HepG2 (cell line): ENCODE data around the gene KCNH6. TPM values are rescaled to one million over a fixed set of nuclear protein-coding genes. Genes with fewer than 3 reads are reported as not detected.

ENCODE experiments used
- ATAC-seq: fragments of 200-7000 bp; cut with Tn5 transposase; 3 replicates; pipeline ENCODE4 v1.9.1; 2020; ENCODE audit warnings: mild to moderate bottlenecking, moderate library complexity
- BruUV-seq: library from RNA; stranded (reverse); fragments of 400-500 nt; replicated peaks from 2 replicates; lab custom pipeline; 2021; lab: Mats Ljungman, UMichigan
- CTCF ChIA-PET: fragments of 300-600 bp; formaldehyde crosslinking; extraction: SDS; loops from one replicate; lab custom pipeline; 2021; ENCODE audit warnings: low total read pairs, inconsistent platforms, low intra/inter-chr PET ratio; lab: Yijun Ruan, JAX
- POLR2A ChIA-PET: fragments of 350-600 bp; sonication (Branson Sonifier 250); formaldehyde crosslinking; loops from one replicate; lab custom pipeline; 2020; ENCODE audit warnings: antibody characterized with exemption, inconsistent platforms; lab: Yijun Ruan, JAX
- DNase-seq: peaks from one replicate; pipeline ENCODE4 v3.0.0-alpha.2; 2015; ENCODE audit warnings: low spot score
- FAIRE-seq: peaks from 3 replicates; lab custom pipeline; 2011; peaks lifted over from hg19 to GRCh38; lab: Jason Lieb, UNC
- H2AFZ ChIP-seq: one replicate; pipeline ENCODE4 v1.6.1; 2011; ENCODE audit warnings: low read length, inconsistent platforms
- H3K27ac ChIP-seq: fragments of 300-600 bp; 3 replicates; pipeline ENCODE4 v1.8.0; 2011; ENCODE audit warnings: mixed run types, mild to moderate bottlenecking, mixed read lengths, low read length, inconsistent platforms; ENCODE audit not compliant: insufficient read depth; ENCODE audit errors: extremely low read length
- H3K27me3 ChIP-seq, 2 experiments: fragments of 200-600 bp in 1 of 2; 2 replicates in 1 of 2; 3 replicates in 1 of 2; pipeline versions ENCODE4 v1.6.0 to v1.8.0; 2011; ENCODE audit warnings: low read length in 2 of 2, mild to moderate bottlenecking in 2 of 2, moderate library complexity in 2 of 2, inconsistent platforms in 1 of 2; ENCODE audit not compliant: insufficient read depth in 2 of 2, control insufficient read depth in 1 of 2
- H3K36me3 ChIP-seq, 2 experiments: fragments of 200-600 bp in 1 of 2; replicated peaks in 1 of 2; 2 replicates in 1 of 2; 3 replicates in 1 of 2; pipeline versions ENCODE4 v1.5.1 to v1.8.0; 2011; ENCODE audit warnings: low read length in 2 of 2, inconsistent platforms in 1 of 2; ENCODE audit not compliant: insufficient read depth in 2 of 2, control insufficient read depth in 1 of 2
- H3K4me1 ChIP-seq: 2 replicates; pipeline ENCODE4 v1.5.1; 2012; ENCODE audit warnings: low read length, inconsistent platforms; ENCODE audit not compliant: insufficient read depth
- H3K4me2 ChIP-seq: 2 replicates; pipeline ENCODE4 v1.6.0; 2011; ENCODE audit warnings: low read depth, low read length, inconsistent platforms
- H3K4me3 ChIP-seq, 3 experiments: fragments of 200-600 bp in 1 of 3; sonication (generic), shearing (Covaris generic) in 1 of 3; replicated peaks in 1 of 3; 2 replicates each; pipeline ENCODE4 v1.5.1; 2011 to 2016; ENCODE audit warnings: low read length in 3 of 3, inconsistent platforms in 2 of 3, low read depth in 2 of 3, mild to moderate bottlenecking in 2 of 3, control low read depth in 1 of 3, mixed read lengths in 1 of 3; ENCODE audit not compliant: insufficient read depth in 1 of 3
- H3K79me2 ChIP-seq: one replicate; pipeline ENCODE4 v1.6.1; 2011; ENCODE audit warnings: low read length, inconsistent platforms; ENCODE audit not compliant: insufficient read depth
- H3K9ac ChIP-seq: 2 replicates; pipeline ENCODE4 v1.6.0; 2011; ENCODE audit warnings: mild to moderate bottlenecking, low read depth, low read length, inconsistent platforms; ENCODE audit not compliant: insufficient read depth
- H3K9me3 ChIP-seq: 2 replicates; pipeline ENCODE4 v1.5.1; 2012; ENCODE audit warnings: mild to moderate bottlenecking, low read length
- H4K20me1 ChIP-seq: 2 replicates; pipeline ENCODE4 v1.6.0; 2011; ENCODE audit warnings: inconsistent platforms, mild to moderate bottlenecking, low read length, moderate library complexity; ENCODE audit not compliant: insufficient read depth
- ARNT2 ChIP-seq: sonication (generic); formaldehyde crosslinking; IDR thresholded peaks from 2 replicates; pipeline ENCODE4 v1.8.0; 2022; ENCODE audit warnings: mild to moderate bottlenecking, low read depth, missing genetic modification reagents, moderate library complexity
- CENPX ChIP-seq: sonication (generic); formaldehyde crosslinking; IDR thresholded peaks from 2 replicates; pipeline ENCODE4 v1.9.0; 2021; ENCODE audit warnings: mild to moderate bottlenecking, missing genetic modification reagents, moderate library complexity
- DR1 ChIP-seq: sonication (generic); formaldehyde crosslinking; IDR thresholded peaks from 2 replicates; pipeline ENCODE4 v1.8.0; 2021; ENCODE audit warnings: mild to moderate bottlenecking, missing genetic modification reagents, inconsistent platforms
- IRX3 ChIP-seq: sonication (generic); formaldehyde crosslinking; IDR thresholded peaks from 2 replicates; pipeline ENCODE4 v1.8.1; 2023; ENCODE audit warnings: mild to moderate bottlenecking, low read depth, missing genetic modification reagents, borderline replicate concordance
- KDM4B ChIP-seq: sonication (generic); formaldehyde crosslinking; IDR thresholded peaks from 2 replicates; pipeline ENCODE4 v1.4.0; 2020; ENCODE audit warnings: missing genetic modification reagents
- KMT2B ChIP-seq: IDR thresholded peaks from 2 replicates; pipeline ENCODE4 v1.6.1; 2016; ENCODE audit warnings: missing genetic modification reagents, missing compliant biosample characterization
- RELA ChIP-seq: sonication (generic); formaldehyde crosslinking; IDR thresholded peaks from 2 replicates; pipeline ENCODE4 v1.4.0; 2020; ENCODE audit warnings: missing genetic modification reagents
- SMARCE1 ChIP-seq: fragments of 450-650 bp; IDR thresholded peaks from 2 replicates; pipeline ENCODE4 v1.6.1; 2017; ENCODE audit warnings: borderline replicate concordance
- SOX13 ChIP-seq, 3 experiments: fragments of 450-650 bp in 1 of 3; sonication (generic) in 1 of 3; formaldehyde crosslinking in 1 of 3; IDR thresholded peaks in 2 of 3; conservative IDR thresholded peaks in 1 of 3; 2 replicates each; pipeline versions ENCODE4 v1.5.0 to v1.6.1; 2016 to 2020; ENCODE audit warnings: antibody characterized with exemption in 1 of 3, mild to moderate bottlenecking in 1 of 3, missing compliant biosample characterization in 1 of 3, missing genetic modification reagents in 1 of 3, moderate library complexity in 1 of 3
- SP2 ChIP-seq: sonication (generic); formaldehyde crosslinking; IDR thresholded peaks from 2 replicates; pipeline ENCODE4 v1.5.1; 2020; ENCODE audit warnings: mild to moderate bottlenecking, missing genetic modification reagents
- ZBTB33 ChIP-seq: sonication (generic); formaldehyde crosslinking; IDR thresholded peaks from 2 replicates; pipeline ENCODE4 v1.4.0; 2020; ENCODE audit warnings: missing genetic modification reagents
- ZC3H4 ChIP-seq: sonication (generic); formaldehyde crosslinking; IDR thresholded peaks from 2 replicates; pipeline ENCODE4 v1.4.0; 2020; ENCODE audit warnings: missing genetic modification reagents, borderline replicate concordance
- ZNF24 ChIP-seq: fragments of 450-650 bp; IDR thresholded peaks from 2 replicates; pipeline ENCODE4 v1.6.1; 2017; ENCODE audit warnings: antibody characterized with exemption, mild to moderate bottlenecking
- ZNF260 ChIP-seq: sonication (generic); formaldehyde crosslinking; IDR thresholded peaks from 2 replicates; pipeline ENCODE4 v1.4.0; 2020; ENCODE audit warnings: missing genetic modification reagents, low read depth, mild to moderate bottlenecking, borderline replicate concordance
- ZNF709 ChIP-seq: sonication (generic); formaldehyde crosslinking; IDR thresholded peaks from 2 replicates; pipeline ENCODE4 v1.5.0; 2020; ENCODE audit warnings: mild to moderate bottlenecking, missing genetic modification reagents
- ZNF746 ChIP-seq: sonication (generic); formaldehyde crosslinking; IDR thresholded peaks from 2 replicates; pipeline ENCODE4 v1.8.0; 2022; ENCODE audit warnings: mild to moderate bottlenecking, missing genetic modification reagents
- ZSCAN29 ChIP-seq: sonication (generic); formaldehyde crosslinking; conservative IDR thresholded peaks from 2 replicates; pipeline ENCODE4 v1.4.0; 2020; ENCODE audit warnings: mild to moderate bottlenecking, missing genetic modification reagents
- WGBS: methylation state at CpG from one replicate; pipeline ENCODE4 v1.1.6; 2017; ENCODE audit warnings: low lambda C conversion rate; 5-methylcytosine and 5-hydroxymethylcytosine counted together
- in situ Hi-C: cut with HindIII; loops from 2 replicates; pipeline ENCODE4 v1.10.0; 2017; ENCODE audit warnings: low pct_unique_long_range_greater_than_20kb; ENCODE audit not compliant: extremely low pct_ligation_motif_present
- intact Hi-C: fragments of 100-400 bp; cut with micrococcal nuclease; formaldehyde crosslinking; loops from one replicate; pipeline ENCODE4 v1.10.0; 2022; ENCODE audit not compliant: unreplicated experiment
- polyA plus RNA-seq, 8 experiments: library from polyadenylated mRNA; depleted of rRNA in 3 of 8; stranded (reverse) in 7 of 8; unstranded in 1 of 8; fragments of >200 nt; fragmentation: Illumina TruSeq in 4 of 8; extraction: Trizol in 4 of 8; gene quantifications; 2 replicates each; pipeline versions ENCODE4 v1.2.1 to v1.2.3, GENCODE V29; 2011 to 2016; ENCODE audit warnings: low read depth in 4 of 8, missing spikeins in 1 of 8, mixed read lengths in 1 of 8; ENCODE audit not compliant: insufficient read depth in 1 of 8
- total RNA-seq, 5 experiments: library from RNA; depleted of rRNA; stranded (reverse); fragments of >200 nt; fragmentation: Illumina TruSeq; extraction: Trizol; gene quantifications; 2 replicates each; pipeline ENCODE4 v1.2.3, GENCODE V29; 2016; ENCODE audit warnings: low read depth in 1 of 5
- TF ChIP-seq, protein P1 (sequence below): sonication (generic); formaldehyde crosslinking; IDR thresholded peaks from 2 replicates; pipeline ENCODE4 v1.4.0; 2020; ENCODE audit warnings: missing genetic modification reagents

Gene KCNH6
- total and polyA plus RNA-seq, 2 of the 13 experiments (the other 11 are each of a cell fraction or from before 2014, with no cell fraction given): 0.05 to 0.18 TPM

DNA sequence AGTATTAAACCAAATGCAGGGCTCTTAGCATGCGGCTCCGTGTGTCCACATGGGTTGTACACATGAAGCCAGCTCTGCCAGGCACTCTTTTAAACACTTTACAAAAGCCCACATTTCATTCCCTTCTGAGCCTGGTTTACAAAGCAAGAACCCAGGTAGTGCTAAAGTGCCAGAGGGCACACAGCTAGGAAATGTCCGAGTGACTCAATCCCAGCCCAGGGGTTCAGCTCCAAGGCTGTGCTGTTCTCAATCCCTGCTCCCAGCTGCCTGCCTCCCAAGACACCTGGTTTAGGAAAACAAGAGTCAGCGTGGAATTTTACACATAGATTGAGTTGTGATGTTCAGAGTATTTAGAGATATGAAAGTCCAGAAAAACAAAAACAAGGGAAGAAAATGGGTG is 13.8 kb downstream of the KCNH6 start (continued):
- TF ChIP-seq IRX3 (CRISPR knock-in tag): no peak
- TF ChIP-seq KDM4B (CRISPR knock-in tag): no peak
- TF ChIP-seq KMT2B (CRISPR knock-in tag): no peak
- no peak for TF ChIP-seq ZC3H4 (CRISPR knock-in tag)
- TF ChIP-seq ZSCAN29: no peak
- TF ChIP-seq ZBTB33 (CRISPR knock-in tag): no peak
- TF ChIP-seq ZNF709 (CRISPR knock-in tag): no peak
- TF ChIP-seq SOX13 (IDR thresholded peaks at IDR 0.05): no peak
- no peak for TF ChIP-seq SOX13 (CRISPR knock-in tag; conservative IDR thresholded peaks at IDR 0.05 in 1 of 2, IDR thresholded peaks at IDR 0.05 in 1 of 2)

DNA sequence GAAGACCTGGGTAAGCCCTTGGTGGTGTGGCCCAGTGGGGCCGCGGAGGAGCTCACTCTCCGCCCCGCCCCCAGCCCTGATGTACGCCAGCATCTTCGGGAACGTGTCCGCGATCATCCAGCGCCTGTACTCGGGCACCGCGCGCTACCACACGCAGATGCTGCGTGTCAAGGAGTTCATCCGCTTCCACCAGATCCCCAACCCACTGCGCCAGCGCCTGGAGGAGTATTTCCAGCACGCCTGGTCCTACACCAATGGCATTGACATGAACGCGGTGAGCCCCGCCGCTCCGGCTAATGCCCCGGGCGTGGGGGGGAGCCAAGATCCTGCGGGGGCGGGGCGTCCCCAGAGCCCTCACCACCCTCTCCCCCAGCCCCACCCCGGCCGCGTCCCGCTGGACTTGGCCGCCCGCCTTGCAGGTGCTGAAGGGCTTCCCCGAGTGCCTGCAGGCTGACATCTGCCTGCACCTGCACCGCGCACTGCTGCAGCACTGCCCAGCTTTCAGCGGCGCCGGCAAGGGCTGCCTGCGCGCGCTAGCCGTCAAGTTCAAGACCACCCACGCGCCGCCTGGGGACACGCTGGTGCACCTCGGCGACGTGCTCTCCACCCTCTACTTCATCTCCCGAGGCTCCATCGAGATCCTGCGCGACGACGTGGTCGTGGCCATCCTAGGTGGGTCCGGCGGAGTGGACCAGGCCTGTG is 15.0 kb downstream of the KCNH6 start:
- no peak for FAIRE-seq
- intact Hi-C loops (no loop called here), in situ Hi-C loops (no loop called here)
- DNase-seq: no peak
- Histone ChIP-seq H4K20me1 (no peaks in the 10 kb centered on the region), H3K79me2 (no peaks in the 10 kb centered on the region), H3K9ac (no peak overlapping the region), H3K4me2 (peak overlapping the region; percentile 26; the same call in 1 of the 2 replicates), H3K27me3 (peaks cover 21 to 70% of the 10 kb centered on the region in 2 experiments), H2AFZ (no peak overlapping the region), H3K27ac (no peak overlapping the region), H3K4me1 (peaks cover 32% of the 10 kb centered on the region), H3K36me3 (no peaks in the 10 kb centered on the region), H3K4me3 (peak overlapping the region in 1 of 3 experiments; percentile 29; a peak in 1 of 6 replicates), H3K9me3 (no peaks in the 10 kb centered on the region)
- POLR2A ChIA-PET: no interaction called here
- 36% methylated on average over 36 of the region's 62 CpGs for WGBS
- no TSS peak for BruUV-seq
- CTCF ChIA-PET: no interaction called here
- ATAC-seq: peak; percentile 43
- TF ChIP-seq, protein P1, sequence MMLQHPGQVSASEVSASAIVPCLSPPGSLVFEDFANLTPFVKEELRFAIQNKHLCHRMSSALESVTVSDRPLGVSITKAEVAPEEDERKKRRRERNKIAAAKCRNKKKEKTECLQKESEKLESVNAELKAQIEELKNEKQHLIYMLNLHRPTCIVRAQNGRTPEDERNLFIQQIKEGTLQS (CRISPR knock-in tag): no peak
- no peak for TF ChIP-seq KDM4B (CRISPR knock-in tag)
- no peak for TF ChIP-seq ZNF746 (CRISPR knock-in tag)
- TF ChIP-seq DR1 (CRISPR knock-in tag): peak; percentile 35; the same call in 1 of the 2 replicates
- no peak for TF ChIP-seq RELA
- no peak for TF ChIP-seq SMARCE1
- TF ChIP-seq ZNF24: no peak
- TF ChIP-seq CENPX (CRISPR knock-in tag): no peak
- no peak for TF ChIP-seq SP2 (CRISPR knock-in tag)
- TF ChIP-seq ZNF260: no peak
- 0 out of 2 replicates have a peak, but pooled peaks have one; percentile 47 for TF ChIP-seq ARNT2 (CRISPR knock-in tag)
- TF ChIP-seq SOX13 (IDR thresholded peaks at IDR 0.05): no peak
- TF ChIP-seq SOX13 (CRISPR knock-in tag; conservative IDR thresholded peaks at IDR 0.05 in 1 of 2, IDR thresholded peaks at IDR 0.05 in 1 of 2): no peak
